Measurements from ENCODE around the gene HNRNPA3. TPM values are rescaled to one million over a fixed set of nuclear protein-coding genes. Genes with fewer than 3 reads are reported as not detected.

HNRNPA3 gene
- total and polyA plus RNA-seq, 2 of the 13 experiments (the other 11 are each of a cell fraction or from before 2014, with no cell fraction given): 73.3 to 97.7 TPM

DNA sequence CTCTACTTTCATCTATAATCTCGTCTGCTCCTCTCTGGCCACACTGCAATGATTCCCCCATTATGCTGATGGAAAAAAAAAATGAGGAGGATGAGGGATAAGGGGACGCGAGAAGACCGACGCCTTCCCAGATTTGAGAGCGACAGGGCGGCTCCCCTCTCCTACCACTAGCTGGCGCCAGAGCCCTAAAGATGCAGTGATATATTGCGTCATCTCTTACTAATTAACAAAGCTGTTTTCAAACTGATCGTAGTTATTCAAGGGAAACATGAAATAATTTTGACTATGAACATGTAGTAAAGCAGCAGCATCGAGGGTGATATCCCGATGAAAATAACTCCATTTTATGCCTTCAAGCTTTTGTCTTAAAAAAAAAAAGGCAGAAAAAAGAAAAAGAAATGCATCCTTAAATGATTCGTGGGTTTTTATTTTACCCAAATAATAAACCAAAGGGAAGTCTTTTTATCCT, 48.0 kb upstream of the HNRNPA3 start (continued):
- TF ChIP-seq, protein P1, sequence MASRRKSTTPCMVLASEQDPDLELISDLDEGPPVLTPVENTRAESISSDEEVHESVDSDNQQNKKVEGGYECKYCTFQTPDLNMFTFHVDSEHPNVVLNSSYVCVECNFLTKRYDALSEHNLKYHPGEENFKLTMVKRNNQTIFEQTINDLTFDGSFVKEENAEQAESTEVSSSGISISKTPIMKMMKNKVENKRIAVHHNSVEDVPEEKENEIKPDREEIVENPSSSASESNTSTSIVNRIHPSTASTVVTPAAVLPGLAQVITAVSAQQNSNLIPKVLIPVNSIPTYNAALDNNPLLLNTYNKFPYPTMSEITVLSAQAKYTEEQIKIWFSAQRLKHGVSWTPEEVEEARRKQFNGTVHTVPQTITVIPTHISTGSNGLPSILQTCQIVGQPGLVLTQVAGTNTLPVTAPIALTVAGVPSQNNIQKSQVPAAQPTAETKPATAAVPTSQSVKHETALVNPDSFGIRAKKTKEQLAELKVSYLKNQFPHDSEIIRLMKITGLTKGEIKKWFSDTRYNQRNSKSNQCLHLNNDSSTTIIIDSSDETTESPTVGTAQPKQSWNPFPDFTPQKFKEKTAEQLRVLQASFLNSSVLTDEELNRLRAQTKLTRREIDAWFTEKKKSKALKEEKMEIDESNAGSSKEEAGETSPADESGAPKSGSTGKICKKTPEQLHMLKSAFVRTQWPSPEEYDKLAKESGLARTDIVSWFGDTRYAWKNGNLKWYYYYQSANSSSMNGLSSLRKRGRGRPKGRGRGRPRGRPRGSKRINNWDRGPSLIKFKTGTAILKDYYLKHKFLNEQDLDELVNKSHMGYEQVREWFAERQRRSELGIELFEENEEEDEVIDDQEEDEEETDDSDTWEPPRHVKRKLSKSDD (CRISPR knock-in tag; IDR thresholded peaks at IDR 0.05; ENCODE audit: low read depth): no peak
- TF ChIP-seq SP1 (IDR thresholded peaks at IDR 0.05) (no peak), SP1 (CRISPR knock-in tag; IDR thresholded peaks at IDR 0.05) (0 out of 2 replicates have a peak, but pooled peaks have one; percentile 31), GPN1 (CRISPR knock-in tag; IDR thresholded peaks at IDR 0.05; ENCODE audit: borderline replicate concordance) (no peak), ERF (CRISPR knock-in tag; IDR thresholded peaks at IDR 0.05) (peak; percentile 76), ZNF75D (CRISPR knock-in tag; IDR thresholded peaks at IDR 0.05; ENCODE audit: borderline replicate concordance) (no peak), KLF11 (CRISPR knock-in tag; IDR thresholded peaks at IDR 0.05) (peak; percentile 86), ZNF747 (CRISPR knock-in tag; IDR thresholded peaks at IDR 0.05; ENCODE audit: borderline replicate concordance) (peak; percentile 70; the same call in 1 of the 2 replicates), TCF7 (IDR thresholded peaks at IDR 0.05; ENCODE audit: low read depth) (no peak), ZFYVE20 (CRISPR knock-in tag; IDR thresholded peaks at IDR 0.05; ENCODE audit: borderline replicate concordance, low read depth) (no peak), XRCC5 (optimal IDR thresholded peaks at IDR 0.05; ENCODE audit: low read length) (peak; percentile 90), BCL6 (CRISPR knock-in tag; IDR thresholded peaks at IDR 0.05) (peak; percentile 68; the same call in 1 of the 2 replicates), ZMAT3 (CRISPR knock-in tag; conservative IDR thresholded peaks at IDR 0.05) (0 out of 2 replicates have a peak, but pooled peaks have one; percentile 30)
- TF ChIP-seq, protein P2, sequence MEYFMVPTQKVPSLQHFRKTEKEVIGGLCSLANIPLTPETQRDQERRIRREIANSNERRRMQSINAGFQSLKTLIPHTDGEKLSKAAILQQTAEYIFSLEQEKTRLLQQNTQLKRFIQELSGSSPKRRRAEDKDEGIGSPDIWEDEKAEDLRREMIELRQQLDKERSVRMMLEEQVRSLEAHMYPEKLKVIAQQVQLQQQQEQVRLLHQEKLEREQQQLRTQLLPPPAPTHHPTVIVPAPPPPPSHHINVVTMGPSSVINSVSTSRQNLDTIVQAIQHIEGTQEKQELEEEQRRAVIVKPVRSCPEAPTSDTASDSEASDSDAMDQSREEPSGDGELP (IDR thresholded peaks at IDR 0.05; ENCODE audit: borderline replicate concordance, low read depth): peak; percentile 24; the same call in 1 of the 2 replicates
- TF ChIP-seq, protein P3, sequence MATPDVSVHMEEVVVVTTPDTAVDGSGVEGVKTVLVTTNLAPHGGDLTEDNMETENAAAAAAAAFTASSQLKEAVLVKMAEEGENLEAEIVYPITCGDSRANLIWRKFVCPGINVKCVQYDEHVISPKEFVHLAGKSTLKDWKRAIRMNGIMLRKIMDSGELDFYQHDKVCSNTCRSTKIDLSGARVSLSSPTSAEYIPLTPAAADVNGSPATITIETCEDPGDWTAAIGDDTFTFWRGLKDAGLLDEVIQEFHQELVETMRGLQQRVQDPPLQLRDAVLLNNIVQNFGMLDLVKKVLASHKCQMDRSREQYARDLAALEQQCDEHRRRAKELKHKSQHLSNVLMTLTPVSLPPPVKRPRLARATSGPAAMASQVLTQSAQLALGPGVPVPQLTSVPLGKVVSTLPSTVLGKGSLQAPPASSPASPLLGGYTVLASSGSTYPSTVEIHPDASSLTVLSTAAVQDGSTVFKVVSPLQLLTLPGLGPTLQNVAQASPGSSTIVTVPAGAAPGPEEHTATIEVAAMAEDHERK (CRISPR knock-in tag; IDR thresholded peaks at IDR 0.05; ENCODE audit: low read depth): no peak
- TF ChIP-seq, protein P4, sequence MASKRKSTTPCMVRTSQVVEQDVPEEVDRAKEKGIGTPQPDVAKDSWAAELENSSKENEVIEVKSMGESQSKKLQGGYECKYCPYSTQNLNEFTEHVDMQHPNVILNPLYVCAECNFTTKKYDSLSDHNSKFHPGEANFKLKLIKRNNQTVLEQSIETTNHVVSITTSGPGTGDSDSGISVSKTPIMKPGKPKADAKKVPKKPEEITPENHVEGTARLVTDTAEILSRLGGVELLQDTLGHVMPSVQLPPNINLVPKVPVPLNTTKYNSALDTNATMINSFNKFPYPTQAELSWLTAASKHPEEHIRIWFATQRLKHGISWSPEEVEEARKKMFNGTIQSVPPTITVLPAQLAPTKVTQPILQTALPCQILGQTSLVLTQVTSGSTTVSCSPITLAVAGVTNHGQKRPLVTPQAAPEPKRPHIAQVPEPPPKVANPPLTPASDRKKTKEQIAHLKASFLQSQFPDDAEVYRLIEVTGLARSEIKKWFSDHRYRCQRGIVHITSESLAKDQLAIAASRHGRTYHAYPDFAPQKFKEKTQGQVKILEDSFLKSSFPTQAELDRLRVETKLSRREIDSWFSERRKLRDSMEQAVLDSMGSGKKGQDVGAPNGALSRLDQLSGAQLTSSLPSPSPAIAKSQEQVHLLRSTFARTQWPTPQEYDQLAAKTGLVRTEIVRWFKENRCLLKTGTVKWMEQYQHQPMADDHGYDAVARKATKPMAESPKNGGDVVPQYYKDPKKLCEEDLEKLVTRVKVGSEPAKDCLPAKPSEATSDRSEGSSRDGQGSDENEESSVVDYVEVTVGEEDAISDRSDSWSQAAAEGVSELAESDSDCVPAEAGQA (IDR thresholded peaks at IDR 0.05; ENCODE audit: low read depth): peak; percentile 56
- TF ChIP-seq, protein P4 (CRISPR knock-in tag; IDR thresholded peaks at IDR 0.05; ENCODE audit: borderline replicate concordance): no peak
- TF ChIP-seq, protein P5, sequence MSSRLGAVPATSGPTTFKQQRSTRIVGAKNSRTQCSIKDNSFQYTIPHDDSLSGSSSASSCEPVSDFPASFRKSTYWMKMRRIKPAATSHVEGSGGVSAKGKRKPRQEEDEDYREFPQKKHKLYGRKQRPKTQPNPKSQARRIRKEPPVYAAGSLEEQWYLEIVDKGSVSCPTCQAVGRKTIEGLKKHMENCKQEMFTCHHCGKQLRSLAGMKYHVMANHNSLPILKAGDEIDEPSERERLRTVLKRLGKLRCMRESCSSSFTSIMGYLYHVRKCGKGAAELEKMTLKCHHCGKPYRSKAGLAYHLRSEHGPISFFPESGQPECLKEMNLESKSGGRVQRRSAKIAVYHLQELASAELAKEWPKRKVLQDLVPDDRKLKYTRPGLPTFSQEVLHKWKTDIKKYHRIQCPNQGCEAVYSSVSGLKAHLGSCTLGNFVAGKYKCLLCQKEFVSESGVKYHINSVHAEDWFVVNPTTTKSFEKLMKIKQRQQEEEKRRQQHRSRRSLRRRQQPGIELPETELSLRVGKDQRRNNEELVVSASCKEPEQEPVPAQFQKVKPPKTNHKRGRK (CRISPR knock-in tag; IDR thresholded peaks at IDR 0.05): 0 out of 2 replicates have a peak, but pooled peaks have one; percentile 56

Measured in HepG2 (cell line).